Loucy (cell line): ENCODE data around the gene CACNA2D3.

Experiments used
- H2AFZ ChIP-seq: fragments of 200-600 bp; sonication (generic); 2 replicates; pipeline ENCODE4 v1.6.0; 2016; ENCODE audit warnings: antibody characterized with exemption, mild to moderate bottlenecking, low read length, moderate library complexity
- H3F3A ChIP-seq: fragments of 200-600 bp; 2 replicates; pipeline ENCODE4 v1.6.0; 2016; ENCODE audit warnings: antibody characterized with exemption, low read depth, mild to moderate bottlenecking
- H3K27me3 ChIP-seq: fragments of 200-600 bp; sonication (generic); 2 replicates; pipeline ENCODE4 v1.6.1; 2014; ENCODE audit warnings: low read length, mild to moderate bottlenecking; ENCODE audit not compliant: insufficient read depth, poor library complexity, severe bottlenecking
- H3K36me3 ChIP-seq: fragments of 200-600 bp; sonication (generic); 2 replicates; pipeline ENCODE4 v1.6.1; 2016; ENCODE audit warnings: low read length; ENCODE audit not compliant: insufficient read depth
- H3K4me1 ChIP-seq: fragments of 200-600 bp; sonication (generic); 2 replicates; pipeline ENCODE4 v1.5.1; 2014; ENCODE audit warnings: low read length, mild to moderate bottlenecking; ENCODE audit not compliant: insufficient read depth, poor library complexity, severe bottlenecking
- H3K4me2 ChIP-seq: fragments of 200-600 bp; sonication (generic); 2 replicates; pipeline ENCODE4 v1.6.0; 2014; ENCODE audit warnings: antibody characterized with exemption, low read length, low read depth, mild to moderate bottlenecking; ENCODE audit not compliant: poor library complexity, severe bottlenecking
- H3K4me3 ChIP-seq: fragments of 200-600 bp; sonication (generic); 2 replicates; pipeline ENCODE4 v1.5.1; 2014; ENCODE audit warnings: low read length, mild to moderate bottlenecking, mixed read lengths; ENCODE audit not compliant: poor library complexity, severe bottlenecking
- H3K79me2 ChIP-seq: fragments of 200-600 bp; sonication (generic); 2 replicates; pipeline ENCODE4 v1.6.1; 2014; ENCODE audit warnings: low read length; ENCODE audit not compliant: insufficient read depth
- H3K9ac ChIP-seq: fragments of 200-600 bp; sonication (generic); 2 replicates; pipeline ENCODE4 v1.6.0; 2014; ENCODE audit warnings: mild to moderate bottlenecking, low read depth, low read length, moderate library complexity; ENCODE audit not compliant: poor library complexity, severe bottlenecking
- H3K9me2 ChIP-seq: fragments of 200-600 bp; sonication (generic); replicated peaks from 2 replicates; pipeline ENCODE4 v1.6.1; 2016; ENCODE audit warnings: low read depth, low read length, mixed read lengths
- H3K9me3 ChIP-seq: fragments of 200-600 bp; sonication (generic); 2 replicates; pipeline ENCODE4 v1.6.1; 2014; ENCODE audit warnings: mild to moderate bottlenecking, antibody characterized with exemption, low read length, low read depth; ENCODE audit not compliant: insufficient read depth
- H4K20me1 ChIP-seq: fragments of 200-600 bp; sonication (generic); 2 replicates; pipeline ENCODE4 v1.6.0; 2014; ENCODE audit warnings: antibody characterized with exemption, low read length, mild to moderate bottlenecking; ENCODE audit not compliant: insufficient read depth, poor library complexity, severe bottlenecking
- EZH2phosphoT487 ChIP-seq: fragments of 200-600 bp; IDR thresholded peaks from 2 replicates; pipeline ENCODE4 v1.6.1; 2018; ENCODE audit warnings: antibody characterized with exemption, mild to moderate bottlenecking, moderate library complexity, borderline replicate concordance
- TF ChIP-seq, protein P1 (sequence below): fragments of 200-600 bp; sonication (generic); conservative IDR thresholded peaks from 2 replicates; pipeline ENCODE4 v1.5.1; 2014; ENCODE audit warnings: mild to moderate bottlenecking, antibody characterized with exemption, low read length

CACNA2D3 gene

DNA sequence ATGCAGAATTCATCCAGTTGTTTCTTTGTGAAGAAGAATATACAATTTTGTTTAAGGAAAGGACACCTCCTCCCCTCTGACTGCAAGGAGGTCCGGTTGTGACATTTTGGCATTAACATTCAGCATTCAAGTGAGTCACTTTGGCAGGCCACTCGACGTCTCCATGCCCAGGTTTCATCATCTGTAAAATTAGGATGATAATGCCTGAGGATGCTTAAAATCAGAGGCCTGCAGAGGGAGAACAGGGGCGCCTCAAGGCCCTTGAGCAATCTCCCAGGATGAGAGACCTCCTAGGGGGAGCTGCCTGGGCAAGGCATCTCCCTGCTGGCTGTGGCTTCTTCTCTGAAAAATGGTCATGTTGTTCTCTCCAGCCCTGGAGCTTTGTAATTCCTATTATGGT is 236.0 kb downstream of the CACNA2D3 start:
- no peak overlapping the region for H3K4me2 ChIP-seq
- no peaks in the 10 kb centered on the region for H3K4me1 ChIP-seq
- no peaks in the 10 kb centered on the region for H3F3A ChIP-seq
- no peaks in the 10 kb centered on the region for H3K79me2 ChIP-seq
- H4K20me1 ChIP-seq: no peaks in the 10 kb centered on the region
- no peak overlapping the region for H3K4me3 ChIP-seq
- no peaks in the 10 kb centered on the region for H3K27me3 ChIP-seq
- H2AFZ ChIP-seq: no peak overlapping the region
- no peaks in the 10 kb centered on the region for H3K9me3 ChIP-seq
- H3K9me2 ChIP-seq: no peaks in the 10 kb centered on the region
- TF ChIP-seq EZH2phosphoT487: no peak
- TF ChIP-seq, protein P1, sequence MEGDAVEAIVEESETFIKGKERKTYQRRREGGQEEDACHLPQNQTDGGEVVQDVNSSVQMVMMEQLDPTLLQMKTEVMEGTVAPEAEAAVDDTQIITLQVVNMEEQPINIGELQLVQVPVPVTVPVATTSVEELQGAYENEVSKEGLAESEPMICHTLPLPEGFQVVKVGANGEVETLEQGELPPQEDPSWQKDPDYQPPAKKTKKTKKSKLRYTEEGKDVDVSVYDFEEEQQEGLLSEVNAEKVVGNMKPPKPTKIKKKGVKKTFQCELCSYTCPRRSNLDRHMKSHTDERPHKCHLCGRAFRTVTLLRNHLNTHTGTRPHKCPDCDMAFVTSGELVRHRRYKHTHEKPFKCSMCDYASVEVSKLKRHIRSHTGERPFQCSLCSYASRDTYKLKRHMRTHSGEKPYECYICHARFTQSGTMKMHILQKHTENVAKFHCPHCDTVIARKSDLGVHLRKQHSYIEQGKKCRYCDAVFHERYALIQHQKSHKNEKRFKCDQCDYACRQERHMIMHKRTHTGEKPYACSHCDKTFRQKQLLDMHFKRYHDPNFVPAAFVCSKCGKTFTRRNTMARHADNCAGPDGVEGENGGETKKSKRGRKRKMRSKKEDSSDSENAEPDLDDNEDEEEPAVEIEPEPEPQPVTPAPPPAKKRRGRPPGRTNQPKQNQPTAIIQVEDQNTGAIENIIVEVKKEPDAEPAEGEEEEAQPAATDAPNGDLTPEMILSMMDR: no peak
- H3K9ac ChIP-seq: no peak overlapping the region
- H3K36me3 ChIP-seq: no peaks in the 10 kb centered on the region

DNA sequence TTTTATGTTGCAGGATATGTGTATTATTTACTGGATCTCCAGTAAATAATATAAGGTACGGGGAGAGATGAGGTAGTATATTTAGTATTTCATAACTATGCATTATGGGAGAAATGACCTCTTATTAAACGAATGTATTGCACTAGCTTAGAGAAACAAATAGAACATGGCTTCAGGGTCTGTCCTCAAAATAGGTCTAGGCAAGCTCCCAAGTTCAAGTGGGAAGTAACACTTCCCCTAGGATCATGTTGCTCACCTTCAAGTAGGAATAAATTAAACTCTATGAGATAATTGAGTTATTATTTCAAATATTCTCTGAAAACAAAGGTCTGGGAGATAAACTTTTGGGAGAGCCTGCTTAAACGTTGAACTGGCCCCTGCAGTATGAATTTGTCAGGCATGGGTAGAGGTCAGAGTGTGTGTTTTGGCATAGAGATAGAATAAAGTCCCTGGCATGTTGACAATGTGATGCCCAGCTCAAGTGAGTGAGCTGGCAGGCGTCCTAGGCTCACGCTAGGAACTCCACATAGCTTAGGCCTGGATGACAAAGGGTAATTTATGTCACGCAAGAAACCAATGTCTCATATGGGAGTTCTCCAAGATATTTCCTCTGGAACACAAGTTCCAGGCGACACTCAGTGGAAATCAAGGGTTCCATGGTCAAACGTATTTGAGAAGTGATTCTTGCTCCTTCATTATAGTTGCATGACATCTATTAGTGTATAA is 236.8 kb downstream of the CACNA2D3 start:
- Histone ChIP-seq H2AFZ (no peak overlapping the region), H3K4me1 (no peaks in the 10 kb centered on the region), H3K4me2 (no peak overlapping the region), H3F3A (no peaks in the 10 kb centered on the region), H4K20me1 (no peaks in the 10 kb centered on the region), H3K4me3 (no peak overlapping the region), H3K9me2 (no peaks in the 10 kb centered on the region), H3K9ac (no peak overlapping the region), H3K27me3 (no peaks in the 10 kb centered on the region), H3K79me2 (no peaks in the 10 kb centered on the region), H3K9me3 (no peaks in the 10 kb centered on the region), H3K36me3 (no peaks in the 10 kb centered on the region)
- TF ChIP-seq, protein P1: no peak
- no peak for TF ChIP-seq EZH2phosphoT487

DNA sequence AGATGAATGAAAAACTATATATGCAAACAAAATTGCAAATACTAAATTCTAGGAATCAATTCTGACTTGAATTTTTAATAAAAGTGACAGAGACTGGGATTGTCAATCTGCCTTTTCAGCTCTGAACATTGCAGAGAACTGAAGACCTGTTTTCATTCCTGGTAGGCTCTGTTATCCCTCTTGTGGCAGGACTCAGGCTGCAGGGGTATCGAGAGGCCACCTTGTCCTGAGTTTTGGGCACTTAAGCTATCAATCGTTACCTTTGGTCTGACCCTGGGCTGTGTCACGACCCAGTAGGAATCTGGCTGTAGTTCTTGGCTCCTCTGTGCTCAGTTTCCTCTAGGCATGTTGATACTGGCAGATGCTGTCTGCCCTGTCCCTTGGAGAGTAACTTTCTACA is 238.0 kb downstream of the CACNA2D3 start:
- TF ChIP-seq, protein P1: no peak
- H3K9ac ChIP-seq: no peak overlapping the region
- H3K4me1 ChIP-seq: no peaks in the 10 kb centered on the region
- H3K79me2 ChIP-seq: no peaks in the 10 kb centered on the region
- H3K4me3 ChIP-seq: no peak overlapping the region
- H4K20me1 ChIP-seq: no peaks in the 10 kb centered on the region
- no peaks in the 10 kb centered on the region for H3K9me3 ChIP-seq
- no peaks in the 10 kb centered on the region for H3F3A ChIP-seq
- H3K4me2 ChIP-seq: no peak overlapping the region
- no peaks in the 10 kb centered on the region for H3K27me3 ChIP-seq
- no peaks in the 10 kb centered on the region for H3K9me2 ChIP-seq
- no peak overlapping the region for H2AFZ ChIP-seq
- H3K36me3 ChIP-seq: no peaks in the 10 kb centered on the region
